Right lung (tissue), 5 donors: ENCODE results near the gene TRAM2. TPM values are rescaled to one million over a fixed set of nuclear protein-coding genes. Genes with fewer than 3 reads are reported as not detected.
"Not testable (repeated sequence)": the region's sequence is repeated elsewhere in the genome, so short reads cannot be mapped to it uniquely, and the experiment has no call there.

Source experiments
- DNase-seq, 2 donors: peaks; one replicate each; pipeline ENCODE4 v3.0.0-alpha.2; 2013
- polyA plus RNA-seq, 5 donors: library from polyadenylated mRNA; unstranded; fragments of 120-200 nt; gene quantifications; one replicate each; pipeline versions ENCODE4 v1.2.1 to v1.2.3, GENCODE V29; 2013; ENCODE audit warnings: inconsistent platforms in 1 of 5, low replicate concordance in 1 of 5; ENCODE audit not compliant: insufficient read length in 5 of 5, insufficient read depth in 1 of 5

Gene TRAM2
- polyA plus RNA-seq, 5 donors: 22.1 to 28.4 (median 23.9) TPM

- no peak for DNase-seq
Measured at GRCh38 chr6:52494298-52495072, 82.4 kb downstream of the TRAM2 start.

- no peak for DNase-seq
Measured at GRCh38 chr6:52493669-52494068, 83.2 kb downstream of the TRAM2 start.

- no peak for DNase-seq
Measured at GRCh38 chr6:52491203-52492069, 85.4 kb downstream of the TRAM2 start.

- no peak for DNase-seq
Measured at GRCh38 chr6:52489881-52490280, 87.0 kb downstream of the TRAM2 start.

- no peak for DNase-seq
Measured at GRCh38 chr6:52483671-52484003, 93.2 kb downstream of the TRAM2 start.

- no peak for DNase-seq
Measured at GRCh38 chr6:52482903-52483670, 93.8 kb downstream of the TRAM2 start.

- DNase-seq: no peak
Measured at GRCh38 chr6:52475307-52475706, 101.6 kb downstream of the TRAM2 start.

- no peak for DNase-seq
Measured at GRCh38 chr6:52474173-52474572, 102.7 kb downstream of the TRAM2 start.

GRCh38 chr6:52461194-52461593 lies 115.7 kb downstream of the TRAM2 start:
- not testable (repeated sequence) for DNase-seq

GRCh38 chr6:52457096-52457495 lies 119.8 kb downstream of the TRAM2 start:
- DNase-seq: no peak

GRCh38 chr6:52454556-52454955 lies 122.3 kb downstream of the TRAM2 start:
- DNase-seq: no peak

Other genes with a start within 250 kb of the TRAM2 start
- gene PAQR8, start 214.9 kb downstream of the TRAM2 start, polyA plus RNA-seq: 10 to 100 TPM; 13.4 to 20.8 (median 17.6) TPM
- gene EFHC1, start 156.7 kb downstream of the TRAM2 start, polyA plus RNA-seq: 10 to 100 TPM; 43.3 to 70.9 (median 62.1) TPM
- gene TMEM14A, start 94.1 kb upstream of the TRAM2 start, polyA plus RNA-seq: 10 to 100 TPM; 39.5 to 57.0 (median 44.3) TPM
- under 1 TPM in 3 of 5 donors, not detected in 2; 0.22 to 0.51 (median 0.38) TPM for gene GSTA2, start 186.4 kb upstream of the TRAM2 start, polyA plus RNA-seq
- gene GSTA1, start 226.8 kb upstream of the TRAM2 start, polyA plus RNA-seq: 1 to 10 TPM; 1.6 to 9.3 (median 3.7) TPM